ENCODE results near the gene CPM. TPM values are rescaled to one million over a fixed set of nuclear protein-coding genes. Genes with fewer than 3 reads are reported as not detected.
"Not testable (repeated sequence)": the region's sequence is repeated elsewhere in the genome, so short reads cannot be mapped to it uniquely, and the experiment has no call there.

Gene CPM
- polyA plus RNA-seq, 1 donor (not counting 4 experiments of a cell fraction or from before 2014, with no cell fraction given), result 2.5 TPM

DNA sequence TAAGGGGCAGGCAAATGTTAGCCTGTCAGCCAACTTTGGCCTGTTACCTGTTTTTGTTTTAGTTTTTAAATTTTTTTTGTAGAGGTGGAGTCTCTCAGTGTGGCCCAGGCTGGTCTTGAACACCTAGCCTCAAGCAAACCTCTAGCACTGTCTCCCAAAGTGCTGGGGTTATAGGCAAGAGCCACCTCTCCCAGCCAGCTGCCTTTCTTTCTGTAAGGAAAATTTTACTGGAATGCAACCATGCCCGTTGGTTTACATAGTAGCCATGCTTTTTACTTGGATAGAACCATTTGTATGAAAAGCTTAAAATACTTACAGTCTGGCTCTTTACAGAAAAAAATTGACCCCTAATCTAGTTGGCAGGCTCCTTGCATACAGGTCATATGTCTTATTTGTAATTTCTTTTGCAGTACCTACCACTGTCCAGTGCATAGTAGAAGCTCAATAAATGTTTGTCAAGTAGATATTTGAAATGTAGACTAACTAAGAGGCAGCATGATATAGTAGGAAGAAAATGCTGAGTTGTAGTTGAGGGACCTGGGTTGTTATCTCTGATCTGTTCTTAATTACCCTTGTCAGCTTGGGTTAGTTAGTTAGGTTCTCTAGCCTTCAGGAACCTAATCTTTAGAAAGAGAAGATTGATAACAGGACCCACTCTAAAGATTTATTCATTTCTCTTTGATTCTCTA is 120.3 kb downstream of the CPM start:
- dilution Hi-C loops (cut with MboI; ENCODE audit: extremely low pct_ligation_motif_present, low sequenced_read_pairs), result no loop called here
- no peak overlapping the region for H3K9ac ChIP-seq (ENCODE audit: control insufficient read depth, extremely low read depth, insufficient read depth, low read length)

DNA sequence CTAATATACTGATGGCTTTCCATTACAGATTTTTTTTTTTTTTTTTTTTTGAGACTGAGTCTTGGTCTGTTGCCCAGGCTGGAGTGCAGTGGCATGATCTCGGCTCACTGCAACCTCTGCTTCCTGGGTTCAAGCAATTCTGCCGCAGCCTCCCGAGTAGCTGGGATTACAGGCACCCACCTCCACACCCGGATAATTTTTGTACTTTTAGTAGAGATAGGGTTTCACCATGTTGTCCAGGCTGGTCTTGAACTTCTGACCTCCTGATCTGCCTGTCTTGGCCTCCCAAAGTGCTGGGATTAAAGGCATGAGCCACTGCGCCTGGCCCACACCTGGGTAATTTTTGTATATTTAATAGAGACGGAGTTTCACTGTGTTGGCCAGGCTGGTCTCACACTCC is 121.4 kb downstream of the CPM start:
- DNase-seq (ENCODE audit: low read depth, low spot score); H3K4me2 ChIP-seq (ENCODE audit: control insufficient read depth, extremely low read depth, insufficient read depth, low read depth, low read length); H3K27me3 ChIP-seq (ENCODE audit: control insufficient read depth, extremely low read depth, insufficient read depth, low read length); H4K20me1 ChIP-seq (ENCODE audit: control insufficient read depth, extremely low read depth, insufficient read depth, low read length); FAIRE-seq; H3K9me3 ChIP-seq (ENCODE audit: control insufficient read depth, low read depth, low read length); H3K36me3 ChIP-seq (ENCODE audit: control insufficient read depth in 2 of 2, extremely low read depth in 1 of 2, insufficient read depth in 2 of 2, low read length in 2 of 2); dilution Hi-C loops (cut with MboI; ENCODE audit: extremely low pct_ligation_motif_present, low sequenced_read_pairs); H3K9ac ChIP-seq (ENCODE audit: control insufficient read depth, extremely low read depth, insufficient read depth, low read length); H3K27ac ChIP-seq (ENCODE audit: control insufficient read depth, insufficient read depth, low read length); H3K4me3 ChIP-seq (ENCODE audit: control insufficient read depth in 2 of 3, extremely low read depth in 1 of 3, insufficient read depth in 2 of 3, low read depth in 1 of 3, low read length in 3 of 3); H2AFZ ChIP-seq (ENCODE audit: control insufficient read depth, low read length); H3K4me1 ChIP-seq (ENCODE audit: control insufficient read depth, extremely low read depth, insufficient read depth, low read length); H3K9me1 ChIP-seq (ENCODE audit: control insufficient read depth, extremely low read depth, insufficient read depth, low read length): not testable (repeated sequence)
- H3K79me2 ChIP-seq (ENCODE audit: control insufficient read depth, insufficient read depth, low read length), result peaks cover 66% of the 10 kb centered on the region

More for the DNA sequence above, 120.3 kb downstream of the CPM start:
- Histone ChIP-seq H3K36me3 (ENCODE audit: control insufficient read depth in 2 of 2, extremely low read depth in 1 of 2, insufficient read depth in 2 of 2, low read length in 2 of 2) (peaks cover 12 to 13% of the 10 kb centered on the region in 2 experiments), H3K27ac (ENCODE audit: control insufficient read depth, insufficient read depth, low read length) (no peak overlapping the region), H3K79me2 (ENCODE audit: control insufficient read depth, insufficient read depth, low read length) (peaks cover 70% of the 10 kb centered on the region), H2AFZ (ENCODE audit: control insufficient read depth, low read length) (no peak overlapping the region), H3K4me3 (ENCODE audit: control insufficient read depth in 2 of 3, extremely low read depth in 1 of 3, insufficient read depth in 2 of 3, low read depth in 1 of 3, low read length in 3 of 3) (no peak overlapping the region), H3K9me3 (ENCODE audit: control insufficient read depth, low read depth, low read length) (no peaks in the 10 kb centered on the region), H4K20me1 (ENCODE audit: control insufficient read depth, extremely low read depth, insufficient read depth, low read length) (no peaks in the 10 kb centered on the region), H3K9me1 (ENCODE audit: control insufficient read depth, extremely low read depth, insufficient read depth, low read length) (no peaks in the 10 kb centered on the region), H3K4me2 (ENCODE audit: control insufficient read depth, extremely low read depth, insufficient read depth, low read depth, low read length) (no peak overlapping the region), H3K4me1 (ENCODE audit: control insufficient read depth, extremely low read depth, insufficient read depth, low read length) (peaks cover 3% of the 10 kb centered on the region), H3K27me3 (ENCODE audit: control insufficient read depth, extremely low read depth, insufficient read depth, low read length) (no peaks in the 10 kb centered on the region)
- no peak for TF ChIP-seq EZH2 (IDR thresholded peaks at IDR 0.05; ENCODE audit: low read length)
- TF ChIP-seq, protein P1, sequence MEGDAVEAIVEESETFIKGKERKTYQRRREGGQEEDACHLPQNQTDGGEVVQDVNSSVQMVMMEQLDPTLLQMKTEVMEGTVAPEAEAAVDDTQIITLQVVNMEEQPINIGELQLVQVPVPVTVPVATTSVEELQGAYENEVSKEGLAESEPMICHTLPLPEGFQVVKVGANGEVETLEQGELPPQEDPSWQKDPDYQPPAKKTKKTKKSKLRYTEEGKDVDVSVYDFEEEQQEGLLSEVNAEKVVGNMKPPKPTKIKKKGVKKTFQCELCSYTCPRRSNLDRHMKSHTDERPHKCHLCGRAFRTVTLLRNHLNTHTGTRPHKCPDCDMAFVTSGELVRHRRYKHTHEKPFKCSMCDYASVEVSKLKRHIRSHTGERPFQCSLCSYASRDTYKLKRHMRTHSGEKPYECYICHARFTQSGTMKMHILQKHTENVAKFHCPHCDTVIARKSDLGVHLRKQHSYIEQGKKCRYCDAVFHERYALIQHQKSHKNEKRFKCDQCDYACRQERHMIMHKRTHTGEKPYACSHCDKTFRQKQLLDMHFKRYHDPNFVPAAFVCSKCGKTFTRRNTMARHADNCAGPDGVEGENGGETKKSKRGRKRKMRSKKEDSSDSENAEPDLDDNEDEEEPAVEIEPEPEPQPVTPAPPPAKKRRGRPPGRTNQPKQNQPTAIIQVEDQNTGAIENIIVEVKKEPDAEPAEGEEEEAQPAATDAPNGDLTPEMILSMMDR (optimal IDR thresholded peaks at IDR 0.05 in 1 of 3, IDR thresholded peaks at IDR 0.05 in 1 of 3, conservative IDR thresholded peaks at IDR 0.05 in 1 of 3; ENCODE audit: extremely low read depth in 1 of 3, insufficient read depth in 2 of 3, low read length in 3 of 3), result no peak
- FAIRE-seq (no peak), DNase-seq (ENCODE audit: low read depth, low spot score) (no peak)

DNA sequence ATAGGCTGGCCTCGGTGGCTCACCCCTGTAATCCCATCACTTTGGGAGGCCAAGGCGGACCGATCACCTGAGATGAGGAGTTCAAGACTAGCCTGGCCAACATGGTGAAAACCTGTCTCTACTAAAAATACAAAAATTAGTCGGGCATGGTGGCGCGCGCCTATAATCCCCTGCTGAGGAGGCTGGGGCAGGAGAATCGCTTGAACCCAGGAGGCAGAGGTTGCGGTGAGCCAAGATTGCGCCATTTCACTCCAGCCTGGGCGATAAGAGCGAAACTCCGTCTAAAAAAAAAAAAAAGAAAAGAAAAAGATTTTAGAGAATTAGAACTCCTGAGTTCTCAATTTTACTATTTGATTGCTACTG is 123.0 kb downstream of the CPM start:
- not testable (repeated sequence) for FAIRE-seq; H3K9me1 ChIP-seq (ENCODE audit: control insufficient read depth, extremely low read depth, insufficient read depth, low read length)
- H3K4me3 ChIP-seq (ENCODE audit: control insufficient read depth in 2 of 3, extremely low read depth in 1 of 3, insufficient read depth in 2 of 3, low read depth in 1 of 3, low read length in 3 of 3), result peak overlapping the region in 2 of 3 experiments; percentile 67 to 96

More for the DNA sequence above, 123.0 kb downstream of the CPM start:
- H3K27me3 ChIP-seq (ENCODE audit: control insufficient read depth, extremely low read depth, insufficient read depth, low read length); H3K9me3 ChIP-seq (ENCODE audit: control insufficient read depth, low read depth, low read length); dilution Hi-C loops (cut with MboI; ENCODE audit: extremely low pct_ligation_motif_present, low sequenced_read_pairs); H2AFZ ChIP-seq (ENCODE audit: control insufficient read depth, low read length); H4K20me1 ChIP-seq (ENCODE audit: control insufficient read depth, extremely low read depth, insufficient read depth, low read length); H3K27ac ChIP-seq (ENCODE audit: control insufficient read depth, insufficient read depth, low read length); H3K4me2 ChIP-seq (ENCODE audit: control insufficient read depth, extremely low read depth, insufficient read depth, low read depth, low read length); H3K9ac ChIP-seq (ENCODE audit: control insufficient read depth, extremely low read depth, insufficient read depth, low read length); H3K36me3 ChIP-seq (ENCODE audit: control insufficient read depth in 2 of 2, extremely low read depth in 1 of 2, insufficient read depth in 2 of 2, low read length in 2 of 2); DNase-seq (ENCODE audit: low read depth, low spot score): not testable (repeated sequence)
- H3K79me2 ChIP-seq (ENCODE audit: control insufficient read depth, insufficient read depth, low read length), result peaks cover 58% of the 10 kb centered on the region
- H3K4me1 ChIP-seq (ENCODE audit: control insufficient read depth, extremely low read depth, insufficient read depth, low read length), result peaks cover 11% of the 10 kb centered on the region

Data from keratinocyte (primary cell).